ENCODE data around the gene CAMSAP1. TPM values are rescaled to one million over a fixed set of nuclear protein-coding genes. Genes with fewer than 3 reads are reported as not detected.

CAMSAP1 gene
- total and polyA plus RNA-seq, 2 donors (not counting 1 experiment from before 2014, with no cell fraction given), result 6.6 to 31.0 TPM

DNA sequence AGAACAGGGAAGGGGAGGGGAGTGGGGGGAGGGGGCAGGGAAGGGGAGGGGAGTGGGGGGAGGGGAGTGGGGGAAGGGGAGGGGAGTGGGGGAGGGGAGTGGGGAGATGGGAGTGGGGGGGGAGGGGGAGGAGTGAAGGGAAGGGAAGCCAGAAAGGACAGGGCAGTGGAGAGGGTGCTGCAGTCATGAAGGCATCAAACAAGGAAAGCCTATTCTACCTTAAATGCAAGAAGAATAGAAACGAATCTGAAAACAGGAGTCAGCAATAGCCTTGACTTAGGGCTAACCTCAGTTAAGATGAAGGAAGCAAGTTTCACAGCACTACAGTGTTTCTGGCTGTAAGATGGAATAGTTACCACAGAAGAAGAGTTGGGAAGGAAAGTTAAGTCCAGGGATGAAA is 59.5 kb downstream of the CAMSAP1 start:
- no peaks in the 10 kb centered on the region for H3K27me3 Mint-ChIP-seq
- H4K20me1 ChIP-seq (ENCODE audit: control insufficient read depth, insufficient read depth, low read length, poor library complexity, severe bottlenecking), result no peaks in the 10 kb centered on the region
- H3K27ac Mint-ChIP-seq, result no peak overlapping the region
- no peak for DNase-seq
- no peaks in the 10 kb centered on the region for H3K79me2 ChIP-seq (ENCODE audit: control insufficient read depth, insufficient read depth, low read length)
- H3K9ac ChIP-seq (ENCODE audit: low read length), result no peak overlapping the region
- no peak overlapping the region for H2AFZ ChIP-seq (ENCODE audit: insufficient read depth, low read depth, low read length, poor library complexity, severe bottlenecking)
- no peaks in the 10 kb centered on the region for H3K9me3 ChIP-seq (ENCODE audit: control extremely low read depth in 1 of 3, control insufficient read depth in 2 of 3, insufficient read depth in 1 of 3, low read length in 2 of 3)
- no peaks in the 10 kb centered on the region for H3K4me1 ChIP-seq (ENCODE audit: control insufficient read depth in 2 of 2, insufficient read depth in 2 of 2, low read length in 2 of 2)
- no peaks in the 10 kb centered on the region for H3K27me3 ChIP-seq (replicated peaks in 1 of 4; ENCODE audit: control extremely low read depth in 1 of 4, control insufficient read depth in 3 of 4, insufficient read depth in 4 of 4, low read length in 3 of 4)
- peaks cover 6% of the 10 kb centered on the region for H3K9me3 Mint-ChIP-seq (ENCODE audit: insufficient read depth)
- no CpG with 5 or more reads among the region's 1 CpG for WGBS (ENCODE audit: insufficient coverage)
- ChIA-PET CTCF (no interaction called here), POLR2A (no interaction called here)
- H3K27ac ChIP-seq (ENCODE audit: low read length in 2 of 2), result no peak overlapping the region
- no peaks in the 10 kb centered on the region for H3K4me1 Mint-ChIP-seq
- intact Hi-C loops (cut with micrococcal nuclease), result no loop called here
- no peak for ATAC-seq (ENCODE audit: low read depth)
- H3K4me3 ChIP-seq (ENCODE audit: control extremely low read depth in 1 of 5, extremely low read depth in 1 of 5, insufficient read depth in 1 of 5, low read depth in 2 of 5, low read length in 4 of 5), result no peak overlapping the region
- H3K4me3 Mint-ChIP-seq, result no peak overlapping the region
- H3K36me3 ChIP-seq (replicated peaks in 1 of 2; ENCODE audit: control extremely low read depth in 1 of 2, control insufficient read depth in 1 of 2, extremely low read depth in 1 of 2, insufficient read depth in 2 of 2, low read length in 1 of 2), result peaks cover 0 to 11% of the 10 kb centered on the region in 2 experiments
- TF ChIP-seq, protein P1, sequence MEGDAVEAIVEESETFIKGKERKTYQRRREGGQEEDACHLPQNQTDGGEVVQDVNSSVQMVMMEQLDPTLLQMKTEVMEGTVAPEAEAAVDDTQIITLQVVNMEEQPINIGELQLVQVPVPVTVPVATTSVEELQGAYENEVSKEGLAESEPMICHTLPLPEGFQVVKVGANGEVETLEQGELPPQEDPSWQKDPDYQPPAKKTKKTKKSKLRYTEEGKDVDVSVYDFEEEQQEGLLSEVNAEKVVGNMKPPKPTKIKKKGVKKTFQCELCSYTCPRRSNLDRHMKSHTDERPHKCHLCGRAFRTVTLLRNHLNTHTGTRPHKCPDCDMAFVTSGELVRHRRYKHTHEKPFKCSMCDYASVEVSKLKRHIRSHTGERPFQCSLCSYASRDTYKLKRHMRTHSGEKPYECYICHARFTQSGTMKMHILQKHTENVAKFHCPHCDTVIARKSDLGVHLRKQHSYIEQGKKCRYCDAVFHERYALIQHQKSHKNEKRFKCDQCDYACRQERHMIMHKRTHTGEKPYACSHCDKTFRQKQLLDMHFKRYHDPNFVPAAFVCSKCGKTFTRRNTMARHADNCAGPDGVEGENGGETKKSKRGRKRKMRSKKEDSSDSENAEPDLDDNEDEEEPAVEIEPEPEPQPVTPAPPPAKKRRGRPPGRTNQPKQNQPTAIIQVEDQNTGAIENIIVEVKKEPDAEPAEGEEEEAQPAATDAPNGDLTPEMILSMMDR (IDR thresholded peaks at IDR 0.05), result no peak
- no peak for TF ChIP-seq EZH2 (IDR thresholded peaks at IDR 0.05; ENCODE audit: borderline replicate concordance, insufficient read depth, low read depth, low read length, poor library complexity, severe bottlenecking)
- no peak overlapping the region for H3K4me2 ChIP-seq (replicated peaks; ENCODE audit: low read depth, low read length, poor library complexity, severe bottlenecking)

DNA sequence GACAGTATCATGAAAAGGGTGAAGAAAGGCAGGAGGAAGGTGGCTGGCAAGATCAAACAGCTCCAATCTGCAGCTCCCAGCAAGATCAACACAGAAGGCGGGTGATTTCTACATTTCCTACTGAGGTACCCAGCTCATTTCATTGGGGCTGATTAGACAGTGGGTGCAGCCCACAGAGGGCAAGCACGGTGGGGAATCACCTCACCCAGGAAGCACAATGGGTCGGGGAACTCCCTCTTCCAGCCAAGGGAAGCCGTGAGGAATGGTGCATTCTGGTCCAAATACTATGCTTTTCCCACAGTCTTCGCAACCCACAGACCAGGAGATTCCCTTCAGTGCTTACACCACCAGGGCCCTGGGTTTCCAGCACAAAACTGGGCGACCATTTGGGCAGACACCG is 66.8 kb downstream of the CAMSAP1 start:
- ChIA-PET CTCF (no interaction called here), POLR2A (no interaction called here)
- Histone ChIP-seq H3K27ac (ENCODE audit: low read length in 2 of 2) (no peak overlapping the region), H3K9ac (ENCODE audit: low read length) (no peak overlapping the region), H3K4me3 (ENCODE audit: control extremely low read depth in 1 of 5, extremely low read depth in 1 of 5, insufficient read depth in 1 of 5, low read depth in 2 of 5, low read length in 4 of 5) (no peak overlapping the region), H3K27me3 (replicated peaks in 1 of 4; ENCODE audit: control extremely low read depth in 1 of 4, control insufficient read depth in 3 of 4, insufficient read depth in 4 of 4, low read length in 3 of 4) (no peaks in the 10 kb centered on the region), H3K36me3 (replicated peaks in 1 of 2; ENCODE audit: control extremely low read depth in 1 of 2, control insufficient read depth in 1 of 2, extremely low read depth in 1 of 2, insufficient read depth in 2 of 2, low read length in 1 of 2) (peaks cover 0 to 2% of the 10 kb centered on the region in 2 experiments), H3K9me3 (ENCODE audit: control extremely low read depth in 1 of 3, control insufficient read depth in 2 of 3, insufficient read depth in 1 of 3, low read length in 2 of 3) (no peaks in the 10 kb centered on the region), H4K20me1 (ENCODE audit: control insufficient read depth, insufficient read depth, low read length, poor library complexity, severe bottlenecking) (peaks cover 17% of the 10 kb centered on the region), H3K4me1 (ENCODE audit: control insufficient read depth in 2 of 2, insufficient read depth in 2 of 2, low read length in 2 of 2) (no peaks in the 10 kb centered on the region), H3K4me2 (replicated peaks; ENCODE audit: low read depth, low read length, poor library complexity, severe bottlenecking) (no peak overlapping the region), H2AFZ (ENCODE audit: insufficient read depth, low read depth, low read length, poor library complexity, severe bottlenecking) (no peak overlapping the region), H3K79me2 (ENCODE audit: control insufficient read depth, insufficient read depth, low read length) (peaks cover 22% of the 10 kb centered on the region)
- Mint-ChIP-seq H3K27ac (no peak overlapping the region), H3K4me1 (no peaks in the 10 kb centered on the region), H3K9me3 (ENCODE audit: insufficient read depth) (peaks cover 6% of the 10 kb centered on the region), H3K4me3 (no peak overlapping the region), H3K27me3 (no peaks in the 10 kb centered on the region)
- DNase-seq (no peak), ATAC-seq (ENCODE audit: low read depth) (no peak)
- TF ChIP-seq EZH2 (IDR thresholded peaks at IDR 0.05; ENCODE audit: borderline replicate concordance, insufficient read depth, low read depth, low read length, poor library complexity, severe bottlenecking), result no peak
- TF ChIP-seq, protein P1 (IDR thresholded peaks at IDR 0.05), result no peak
- intact Hi-C loops (cut with micrococcal nuclease), result no loop called here
- 94% methylated on average over 7 of the region's 7 CpGs for WGBS (ENCODE audit: insufficient coverage)
